Gastrocnemius medialis (tissue), 4 donors: ENCODE measurements around the gene NELL2. TPM values are rescaled to one million over a fixed set of nuclear protein-coding genes. Genes with fewer than 3 reads are reported as not detected.

ENCODE experiments used
- ATAC-seq, 2 donors: fragments of 150-250 bp; one replicate each; pipeline ENCODE4 v1.9.1; 2016
- DNase-seq, 2 donors: peaks; one replicate each; pipeline ENCODE4 v3.0.0-alpha.2; 2019
- H3K27ac ChIP-seq, 4 donors: fragments of 200-600 bp; sonication (generic); 1 replicate in 1 of 4; 2 replicates in 3 of 4; pipeline ENCODE4 v1.5.1; 2016 to 2018; ENCODE audit warnings: mild to moderate bottlenecking in 2 of 4, moderate library complexity in 1 of 4
- H3K27me3 ChIP-seq, 3 donors: fragments of 200-600 bp; sonication (generic) in 2 of 3; 1 replicate in 1 of 3; 2 replicates in 2 of 3; pipeline versions ENCODE4 v1.5.1 to v1.6.0; 2016 to 2019; ENCODE audit warnings: mild to moderate bottlenecking in 1 of 3, moderate library complexity in 1 of 3
- H3K36me3 ChIP-seq, 2 donors: fragments of 200-600 bp; sonication (generic) in 1 of 2; one replicate each; pipeline ENCODE4 v1.5.1; 2017 to 2018
- H3K4me1 ChIP-seq, 2 donors: fragments of 200-600 bp; sonication (generic) in 1 of 2; one replicate each; pipeline ENCODE4 v1.5.1; 2016 to 2017; ENCODE audit warnings: mild to moderate bottlenecking in 2 of 2
- H3K4me3 ChIP-seq, 4 donors: fragments of 200-600 bp; sonication (generic) in 3 of 4; 1 replicate in 1 of 4; 2 replicates in 3 of 4; pipeline ENCODE4 v1.5.1; 2016 to 2019; ENCODE audit warnings: mild to moderate bottlenecking in 2 of 4
- H3K9me3 ChIP-seq, 3 donors: fragments of 200-600 bp; sonication (generic) in 2 of 3; 1 replicate in 1 of 3; 2 replicates in 2 of 3; pipeline ENCODE4 v1.5.1; 2016 to 2019
- POLR2A ChIP-seq, 2 donors: fragments of 450-650 bp; IDR thresholded peaks; one replicate each; pipeline ENCODE4 v1.6.1; 2017; ENCODE audit warnings: antibody characterized with exemption in 2 of 2, mild to moderate bottlenecking in 2 of 2, moderate library complexity in 2 of 2
- in situ Hi-C, 4 donors: fragments of 200-750 bp; cut with MboI; loops; one replicate each; pipeline versions ENCODE4 v1.15.0 to v1.8.0; 2017; ENCODE audit warnings: low sequenced_read_pairs in 4 of 4
- intact Hi-C: fragments of 100-400 bp; cut with DNase I; formaldehyde crosslinking; loops from one replicate; pipeline ENCODE4 v1.15.1; 2023; ENCODE audit warnings: low total_unique reads
- total RNA-seq, 4 donors: library from RNA; depleted of rRNA; stranded (reverse); fragments of >200 nt; gene quantifications; one replicate each; pipeline versions ENCODE4 v1.1.0 to v1.2.3, GENCODE V29; 2016
- TF ChIP-seq, protein P1 (sequence below), 5 experiments: fragments of 450-650 bp in 3 of 5; fragments of 200-600 bp in 2 of 5; sonication (generic) in 2 of 5; IDR thresholded peaks in 4 of 5; conservative IDR thresholded peaks in 1 of 5; 1 replicate in 4 of 5; 2 replicates in 1 of 5; pipeline ENCODE4 v1.5.1; 2016 to 2019; ENCODE audit warnings: antibody characterized with exemption in 5 of 5, mild to moderate bottlenecking in 3 of 5, moderate library complexity in 3 of 5

Gene NELL2
- total RNA-seq, 4 donors from 2014 or later, result 0.58 to 0.82 TPM; not detected in 2

DNA sequence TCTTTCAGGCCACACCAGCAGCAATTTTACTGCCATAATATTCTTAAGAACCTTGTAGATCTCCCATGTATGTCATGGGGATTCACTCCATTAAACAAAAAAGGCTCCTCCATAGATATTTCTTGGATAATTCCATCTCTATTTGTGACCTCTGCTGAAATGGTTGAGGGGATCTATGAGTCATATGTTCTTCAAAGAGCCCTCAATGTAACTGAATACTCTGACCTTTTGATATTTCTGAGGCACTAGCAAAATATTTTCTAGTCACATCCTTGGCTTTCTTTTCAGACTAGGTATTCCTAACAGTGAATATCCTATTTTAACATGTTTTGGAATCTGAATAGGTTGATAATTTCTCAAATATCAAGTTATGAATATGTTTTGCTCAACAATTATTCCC, 6.6 kb downstream of the NELL2 start:
- Histone ChIP-seq H3K36me3 (no peaks in the 10 kb centered on the region), H3K9me3 (no peaks in the 10 kb centered on the region), H3K4me1 (no peaks in the 10 kb centered on the region), H3K4me3 (no peak overlapping the region), H3K27me3 (peaks cover 19 to 39% (median 20%) of the 10 kb centered on the region in 3 donors), H3K27ac (no peak overlapping the region)
- no peak for TF ChIP-seq POLR2A (IDR thresholded peaks at IDR 0.05)
- TF ChIP-seq, protein P1, sequence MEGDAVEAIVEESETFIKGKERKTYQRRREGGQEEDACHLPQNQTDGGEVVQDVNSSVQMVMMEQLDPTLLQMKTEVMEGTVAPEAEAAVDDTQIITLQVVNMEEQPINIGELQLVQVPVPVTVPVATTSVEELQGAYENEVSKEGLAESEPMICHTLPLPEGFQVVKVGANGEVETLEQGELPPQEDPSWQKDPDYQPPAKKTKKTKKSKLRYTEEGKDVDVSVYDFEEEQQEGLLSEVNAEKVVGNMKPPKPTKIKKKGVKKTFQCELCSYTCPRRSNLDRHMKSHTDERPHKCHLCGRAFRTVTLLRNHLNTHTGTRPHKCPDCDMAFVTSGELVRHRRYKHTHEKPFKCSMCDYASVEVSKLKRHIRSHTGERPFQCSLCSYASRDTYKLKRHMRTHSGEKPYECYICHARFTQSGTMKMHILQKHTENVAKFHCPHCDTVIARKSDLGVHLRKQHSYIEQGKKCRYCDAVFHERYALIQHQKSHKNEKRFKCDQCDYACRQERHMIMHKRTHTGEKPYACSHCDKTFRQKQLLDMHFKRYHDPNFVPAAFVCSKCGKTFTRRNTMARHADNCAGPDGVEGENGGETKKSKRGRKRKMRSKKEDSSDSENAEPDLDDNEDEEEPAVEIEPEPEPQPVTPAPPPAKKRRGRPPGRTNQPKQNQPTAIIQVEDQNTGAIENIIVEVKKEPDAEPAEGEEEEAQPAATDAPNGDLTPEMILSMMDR (IDR thresholded peaks at IDR 0.05 in 4 of 5, conservative IDR thresholded peaks at IDR 0.05 in 1 of 5), result no peak
- intact Hi-C loops (no loop called here), in situ Hi-C loops (no loop called here)
- no peak for ATAC-seq
- DNase-seq, result no peak

DNA sequence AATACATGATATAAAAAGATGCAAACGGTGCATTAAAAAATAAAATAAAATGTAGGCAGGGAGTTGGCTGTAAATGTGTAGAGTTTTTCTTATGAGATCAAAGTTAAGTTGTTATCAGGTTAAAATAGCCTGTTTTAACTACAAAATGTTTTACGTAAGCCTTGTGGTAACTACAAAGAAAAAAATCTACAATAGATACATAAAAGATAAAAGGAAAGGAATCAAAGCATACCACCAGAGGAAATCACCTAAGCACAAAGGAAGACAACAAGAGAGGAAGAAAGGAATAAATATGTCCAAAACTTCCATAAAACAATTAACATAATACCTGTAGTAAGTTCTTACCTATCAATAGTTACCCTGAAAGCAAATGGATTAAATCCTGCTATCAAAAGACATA, 12.2 kb downstream of the NELL2 start:
- no peaks in the 10 kb centered on the region for H3K4me1 ChIP-seq
- intact Hi-C loops (no loop called here), in situ Hi-C loops (no loop called here)
- TF ChIP-seq, protein P1 (IDR thresholded peaks at IDR 0.05 in 4 of 5, conservative IDR thresholded peaks at IDR 0.05 in 1 of 5), result no peak
- TF ChIP-seq POLR2A (IDR thresholded peaks at IDR 0.05), result no peak
- ATAC-seq (no peak), DNase-seq (no peak)
- H3K4me3 ChIP-seq, result no peak overlapping the region
- no peak overlapping the region for H3K27ac ChIP-seq
- no peaks in the 10 kb centered on the region for H3K36me3 ChIP-seq
- H3K27me3 ChIP-seq, result no peaks in the 10 kb centered on the region
- no peaks in the 10 kb centered on the region for H3K9me3 ChIP-seq

DNA sequence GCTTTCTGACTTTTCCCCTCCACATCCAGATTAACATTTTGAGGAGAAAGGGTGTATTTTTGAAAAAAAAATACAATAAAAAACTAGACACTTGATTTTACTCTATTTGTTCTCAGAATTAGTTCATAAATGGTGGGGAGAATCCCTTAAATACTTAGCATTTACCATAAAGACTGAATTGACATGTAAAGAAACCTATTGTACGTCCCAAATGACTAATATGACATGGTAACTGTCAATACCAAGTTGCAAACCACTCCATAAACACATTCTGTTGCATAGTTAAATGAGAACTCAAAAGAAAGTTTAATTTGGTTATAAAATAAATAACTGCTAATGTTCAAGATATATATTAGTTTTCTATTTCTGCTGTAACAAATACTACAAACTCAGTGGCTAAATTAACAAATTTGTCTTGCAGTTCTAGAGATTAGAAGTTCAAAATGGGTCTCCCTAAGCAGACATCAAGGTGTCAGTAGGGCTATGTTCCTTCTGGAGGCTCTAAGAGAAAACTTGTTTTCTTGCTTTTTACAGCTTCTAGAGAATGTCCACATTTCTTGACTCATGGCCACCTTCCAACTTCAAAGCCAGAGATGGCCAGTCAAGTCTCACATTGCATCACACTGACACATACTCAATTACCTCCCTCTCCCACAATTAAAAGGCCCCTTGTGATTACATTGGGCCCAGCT, 16.0 kb downstream of the NELL2 start:
- Histone ChIP-seq H3K9me3 (no peaks in the 10 kb centered on the region), H3K27me3 (no peaks in the 10 kb centered on the region), H3K4me1 (no peaks in the 10 kb centered on the region), H3K36me3 (no peaks in the 10 kb centered on the region), H3K27ac (no peak overlapping the region), H3K4me3 (no peak overlapping the region)
- intact Hi-C loops, result no loop called here
- ATAC-seq (no peak), DNase-seq (no peak)
- in situ Hi-C loops, result no loop called here
- TF ChIP-seq POLR2A (IDR thresholded peaks at IDR 0.05), result no peak
- TF ChIP-seq, protein P1 (IDR thresholded peaks at IDR 0.05 in 4 of 5, conservative IDR thresholded peaks at IDR 0.05 in 1 of 5), result no peak

DNA sequence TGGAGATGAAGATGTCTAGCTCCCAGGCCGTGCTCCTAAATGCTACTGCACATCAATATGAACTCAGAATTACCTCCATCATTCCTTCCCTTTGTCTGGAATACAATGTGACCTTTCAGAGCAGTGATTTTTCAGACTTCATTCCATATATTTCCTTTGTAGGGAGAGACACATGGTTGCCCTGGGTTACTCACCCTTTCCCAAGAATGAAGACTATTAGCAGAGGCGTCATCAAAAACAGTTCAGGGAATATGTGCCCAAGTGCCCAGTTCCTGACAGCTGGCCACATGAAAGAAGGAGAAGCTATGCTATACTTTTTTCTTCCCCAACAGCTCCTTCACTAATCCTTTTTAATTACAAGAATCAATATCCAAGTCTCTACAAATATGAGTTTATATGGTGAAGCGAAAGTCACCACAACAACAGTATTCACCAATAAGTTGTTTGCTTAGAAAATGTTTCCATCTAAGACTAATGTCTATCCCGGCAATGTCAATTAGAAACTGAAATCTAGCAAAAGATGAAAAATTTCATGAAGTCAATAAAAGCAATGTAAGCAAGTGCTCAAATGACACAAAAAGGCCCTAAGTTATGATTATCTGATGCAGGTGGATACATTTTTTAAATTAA, 17.8 kb downstream of the NELL2 start:
- no peaks in the 10 kb centered on the region for H3K4me1 ChIP-seq
- in situ Hi-C loops, result no loop called here
- ATAC-seq, result no peak

More for the DNA sequence above, 17.8 kb downstream of the NELL2 start:
- TF ChIP-seq POLR2A (IDR thresholded peaks at IDR 0.05), result no peak
- TF ChIP-seq, protein P1 (IDR thresholded peaks at IDR 0.05 in 4 of 5, conservative IDR thresholded peaks at IDR 0.05 in 1 of 5), result no peak
- no peak overlapping the region for H3K4me3 ChIP-seq
- DNase-seq, result no peak
- no peaks in the 10 kb centered on the region for H3K36me3 ChIP-seq
- intact Hi-C loops, result no loop called here
- no peak overlapping the region for H3K27ac ChIP-seq
- H3K9me3 ChIP-seq, result no peaks in the 10 kb centered on the region
- no peaks in the 10 kb centered on the region for H3K27me3 ChIP-seq
